ENCODE measurements around the gene INHBA.

INHBA gene

GRCh38 chr7:41702635-41703371, at the start of gene INHBA:
Gene INHBA (minus strand): TSS chr7:41703090. CDS start chr7:41700374, 2,716 bp downstream.
- DNase-seq (ENCODE audit: low spot score): peak; percentile 94

DNA sequence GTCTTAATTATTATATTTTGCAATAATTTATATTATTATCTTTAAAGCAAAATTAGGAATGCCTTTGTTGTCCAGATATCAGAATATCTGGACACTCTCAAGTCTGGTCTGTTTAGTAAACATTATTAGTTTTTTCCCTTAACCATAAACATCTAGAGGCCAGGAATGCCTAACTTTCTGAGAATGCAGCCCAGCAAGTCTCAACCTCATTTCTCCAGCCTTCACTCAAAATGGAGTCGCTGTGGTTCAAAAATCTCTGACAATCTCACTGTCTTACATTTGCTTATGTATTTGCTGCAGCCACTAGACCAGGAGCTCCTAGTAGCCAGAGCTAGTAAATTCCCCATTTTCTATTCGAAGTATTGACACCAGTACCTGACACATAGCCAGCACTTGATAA, 49.7 kb upstream of the INHBA start:
- DNase-seq (ENCODE audit: low spot score): no peak

DNA sequence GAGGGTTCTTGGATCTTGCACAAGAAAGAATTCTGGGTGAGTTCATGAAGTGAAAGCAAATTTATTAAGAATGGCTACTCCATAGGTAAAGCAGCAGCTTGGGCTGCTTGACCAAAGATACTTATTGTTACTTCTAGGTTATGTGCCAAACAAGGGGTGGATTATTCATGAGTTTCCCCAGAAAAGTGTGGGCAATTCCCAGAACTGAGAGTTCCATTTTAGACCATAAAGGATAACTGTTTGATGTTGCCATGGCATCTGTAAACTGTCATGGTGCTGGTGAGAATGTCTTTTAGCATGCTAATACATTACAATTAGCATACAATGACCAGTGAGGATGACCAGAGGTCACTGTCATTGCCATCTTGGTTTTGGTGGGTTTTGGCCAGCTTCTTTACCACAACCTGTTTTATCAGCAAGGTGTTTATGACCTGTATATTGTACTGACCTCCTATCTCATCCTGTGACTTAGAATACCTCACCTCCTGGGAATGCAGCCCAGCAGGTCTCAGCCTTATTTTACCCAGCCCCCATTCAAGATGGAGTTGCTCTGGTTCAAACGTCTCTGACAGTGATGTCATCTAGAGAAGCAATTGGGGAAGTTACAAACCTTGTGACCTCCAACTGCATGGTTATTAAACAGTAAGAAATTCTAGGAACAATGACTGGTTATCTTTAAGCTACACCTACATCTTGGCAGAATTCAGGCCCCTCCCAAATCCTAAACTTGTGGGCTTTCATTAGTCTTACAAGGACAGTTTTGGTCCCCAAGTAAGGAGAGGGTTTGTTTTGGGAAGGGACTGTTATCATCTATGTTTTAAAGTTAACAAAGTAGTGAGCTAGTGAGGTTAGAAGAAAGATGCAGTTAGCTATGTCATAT, 48.0 kb upstream of the INHBA start:
- peak; percentile 23 for DNase-seq (ENCODE audit: low spot score)

- DNase-seq (ENCODE audit: low spot score): no peak
These were observed 45.1 kb upstream of the INHBA start for GRCh38 chr7:41747961-41748360.

- no peak for DNase-seq (ENCODE audit: low spot score)
These were observed 42.6 kb upstream of the INHBA start for GRCh38 chr7:41745451-41745850.

DNA sequence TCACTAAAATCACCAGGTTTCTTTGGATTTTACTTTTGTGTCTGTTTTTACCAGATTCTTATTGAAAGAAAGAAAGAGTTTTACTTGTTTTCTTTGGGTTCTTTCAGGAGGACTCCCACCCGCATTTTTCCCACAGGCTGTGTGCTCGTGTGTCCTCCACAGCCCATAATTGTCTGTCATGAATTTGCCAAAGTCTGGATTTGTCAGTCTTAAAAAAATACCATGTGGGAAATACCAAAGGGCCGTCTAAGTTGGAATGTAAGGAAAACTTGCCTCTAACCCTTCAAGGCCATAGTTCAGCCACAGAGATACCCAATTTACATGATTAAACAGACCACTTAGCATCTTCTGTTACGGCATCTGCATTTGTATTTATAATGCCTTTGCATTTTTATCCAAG, 41.3 kb upstream of the INHBA start:
- no peak for DNase-seq (ENCODE audit: low spot score)

DNA sequence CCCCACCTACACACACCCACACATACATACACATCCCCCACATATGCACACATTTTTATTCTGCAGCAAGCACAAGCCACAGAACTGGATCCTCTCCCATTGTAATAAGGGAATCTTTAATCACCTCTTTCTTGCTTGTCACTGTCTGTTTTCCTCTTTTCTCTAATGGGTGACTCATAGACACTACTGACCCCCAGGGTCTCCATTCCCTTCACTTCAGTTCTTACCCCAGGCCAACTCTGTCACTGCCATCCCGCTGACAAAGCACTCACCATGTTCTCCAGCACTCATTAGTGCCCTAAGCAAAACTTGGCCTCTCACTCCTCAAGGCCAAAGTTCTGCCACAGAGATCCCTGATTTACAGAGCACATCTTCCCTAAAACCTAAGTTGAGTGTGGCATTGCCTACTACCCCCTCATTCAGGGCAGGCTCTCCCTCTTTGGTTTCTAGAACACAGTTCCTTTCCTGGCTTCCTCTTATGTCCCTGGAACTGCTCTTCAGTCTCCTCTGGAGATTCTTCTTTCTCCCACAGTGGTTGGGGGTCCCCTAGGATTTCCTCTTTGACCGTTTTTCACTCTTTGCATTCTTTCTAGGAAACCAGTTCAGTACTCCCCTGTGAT, 39.6 kb upstream of the INHBA start:
- DNase-seq (ENCODE audit: low spot score): no peak

DNA sequence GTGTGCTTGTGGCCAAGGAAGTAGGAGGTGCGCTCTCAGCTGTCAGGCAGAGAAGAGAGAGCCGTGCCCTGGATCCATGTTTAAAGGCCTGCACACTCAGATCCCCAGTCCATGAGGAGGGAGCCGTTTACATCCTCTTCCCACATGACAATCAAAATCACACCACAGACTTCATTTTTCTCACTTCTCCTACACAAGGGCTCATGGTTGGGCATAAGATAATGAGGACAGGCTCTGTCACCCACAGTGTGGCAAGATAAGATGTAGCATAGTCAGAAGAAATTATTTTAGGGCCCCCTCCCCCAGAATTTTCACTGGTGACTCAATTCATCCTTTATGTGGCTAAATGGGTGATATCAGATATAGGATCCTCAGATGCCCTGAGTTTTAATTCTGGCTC, 35.9 kb upstream of the INHBA start:
- DNase-seq (ENCODE audit: low spot score): no peak

- no peak for DNase-seq (ENCODE audit: low spot score)
These were observed 35.4 kb upstream of the INHBA start for GRCh38 chr7:41738336-41738735.

DNA sequence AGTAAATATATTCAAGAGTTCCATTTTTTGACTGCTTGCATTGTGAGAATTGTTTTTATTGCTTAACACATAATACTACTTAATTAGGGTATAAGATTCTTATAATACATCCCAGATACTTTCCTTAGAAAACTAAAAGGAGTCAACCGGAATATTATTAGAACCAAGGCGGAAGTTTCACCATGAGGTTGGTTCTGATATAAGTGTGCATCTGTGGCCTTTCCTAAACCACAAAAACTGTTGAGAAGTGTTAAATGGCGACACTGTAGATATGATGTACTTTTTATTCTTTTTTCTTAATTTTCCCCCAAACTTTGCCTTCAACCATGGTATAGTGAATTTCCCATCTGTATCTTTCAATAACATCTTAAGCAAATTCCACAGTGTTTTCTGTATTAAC, 32.3 kb upstream of the INHBA start:
- no peak for DNase-seq (ENCODE audit: low spot score)

GRCh38 chr7:41732843-41733306, 30.0 kb upstream of the INHBA start:
- peak; percentile 71 for DNase-seq (ENCODE audit: low spot score)

DNA sequence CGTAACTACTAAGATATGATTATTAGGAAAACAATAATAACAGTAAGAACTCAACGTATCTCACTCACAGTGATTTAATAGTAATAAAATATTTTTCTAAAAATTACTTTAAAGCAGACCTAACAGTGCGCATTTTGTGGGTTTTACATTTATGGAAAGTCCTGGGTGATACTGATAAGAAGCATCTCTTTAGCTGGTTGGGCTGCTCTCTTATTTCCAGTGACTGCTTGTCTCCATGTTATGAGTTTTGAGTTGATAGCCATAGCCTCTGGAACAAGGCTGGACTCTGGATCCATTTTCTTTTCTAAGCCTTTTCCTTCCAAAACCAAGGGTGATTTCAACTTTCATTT, 29.5 kb upstream of the INHBA start:
- no peak for DNase-seq (ENCODE audit: low spot score)

- peak; percentile 10 for DNase-seq (ENCODE audit: low spot score)
These were observed 28.9 kb upstream of the INHBA start for GRCh38 chr7:41731493-41732435.

GRCh38 chr7:41730668-41731067, 27.8 kb upstream of the INHBA start:
- DNase-seq (ENCODE audit: low spot score): no peak

- peak; percentile 18 for DNase-seq (ENCODE audit: low spot score)
These were observed 27.3 kb upstream of the INHBA start for GRCh38 chr7:41730161-41730560.

GRCh38 chr7:41729059-41729458, 26.2 kb upstream of the INHBA start:
- DNase-seq (ENCODE audit: low spot score): no peak

GRCh38 chr7:41725013-41725412, 22.1 kb upstream of the INHBA start:
- no peak for DNase-seq (ENCODE audit: low spot score)

- no peak for DNase-seq (ENCODE audit: low spot score)
These were observed 18.0 kb upstream of the INHBA start for GRCh38 chr7:41720886-41721285.

DNA sequence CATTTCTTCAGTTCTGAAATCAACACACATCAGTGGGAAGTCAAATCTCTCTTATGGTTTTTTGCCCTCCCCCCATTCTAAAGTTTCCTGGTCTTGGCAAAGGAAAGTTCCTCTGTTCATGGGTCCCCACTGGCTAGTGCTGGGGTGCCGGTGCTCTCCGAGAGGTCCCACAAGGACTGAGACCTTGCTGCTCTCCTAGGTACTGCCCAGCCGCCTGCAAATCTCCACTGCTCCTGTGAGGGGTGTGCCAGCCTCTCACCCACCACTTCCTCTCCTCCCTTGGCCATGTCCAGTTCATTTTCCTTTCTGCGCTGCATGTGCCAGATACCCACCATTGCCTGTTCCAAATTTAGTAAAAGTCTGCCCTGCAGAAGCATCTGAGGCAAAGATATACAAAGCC, 17.2 kb upstream of the INHBA start:
- DNase-seq (ENCODE audit: low spot score): no peak

DNA sequence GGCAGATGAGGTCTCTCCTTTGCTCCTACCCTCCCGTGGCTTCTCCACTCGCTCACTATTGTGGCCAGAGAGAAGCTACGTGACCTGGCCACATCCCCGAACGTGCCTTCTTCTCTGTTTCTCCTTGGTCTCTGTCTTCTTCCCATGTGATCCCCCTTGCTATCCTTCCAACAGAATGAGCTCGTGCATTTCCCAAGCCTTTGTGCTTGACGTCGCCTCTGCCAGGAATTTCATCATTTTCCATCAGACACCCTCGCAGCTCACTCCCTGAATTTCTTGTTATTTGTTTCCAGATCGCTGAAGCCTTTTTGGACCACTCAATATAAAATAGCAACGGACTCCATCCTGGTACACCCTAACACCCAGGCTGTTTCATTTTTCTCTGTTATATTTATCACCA, 13.8 kb upstream of the INHBA start:
- DNase-seq (ENCODE audit: low spot score): no peak

DNA sequence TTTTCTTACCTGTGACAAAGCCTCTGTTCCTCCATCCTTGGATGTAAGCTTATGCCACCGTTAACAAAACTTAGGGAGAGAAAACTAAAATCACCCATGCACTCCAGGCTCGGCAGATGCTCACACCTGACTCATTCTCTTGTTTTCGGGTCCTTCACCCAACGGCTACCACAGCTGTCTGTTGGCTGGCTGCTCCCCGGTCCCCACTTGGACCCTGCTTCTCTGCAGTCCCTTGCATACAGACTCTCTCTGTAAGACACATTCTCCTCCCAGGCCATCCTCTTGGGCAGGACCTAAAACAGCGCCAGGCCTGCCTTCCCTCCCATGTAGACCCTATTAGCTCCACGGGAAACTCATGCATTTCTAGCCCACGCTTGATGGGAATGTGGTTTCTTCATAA, 12.1 kb upstream of the INHBA start:
- no peak for DNase-seq (ENCODE audit: low spot score)
